Liver (tissue), 9 donors: ENCODE data around the gene KCNK10. TPM values are rescaled to one million over a fixed set of nuclear protein-coding genes. Genes with fewer than 3 reads are reported as not detected.

Source experiments
- DNase-seq: peaks from one replicate; pipeline ENCODE4 v3.0.0-alpha.2; 2017; ENCODE audit warnings: low spot score
- H3K27ac ChIP-seq, 2 donors: one replicate each; pipeline ENCODE4 v1.7.0; 2013; ENCODE audit warnings: inconsistent platforms in 2 of 2, low read length in 2 of 2, control low read depth in 1 of 2, low read depth in 1 of 2, mild to moderate bottlenecking in 1 of 2
- H3K27me3 ChIP-seq, 4 donors: one replicate each; pipeline versions ENCODE4 v1.6.1 to v1.7.0; 2013; ENCODE audit warnings: low read length in 3 of 4, inconsistent platforms in 1 of 4, mild to moderate bottlenecking in 1 of 4, moderate library complexity in 1 of 4; ENCODE audit not compliant: control insufficient read depth in 4 of 4, insufficient read depth in 4 of 4
- H3K36me3 ChIP-seq, 4 donors: one replicate each; pipeline versions ENCODE4 v1.6.1 to v1.7.0; 2013; ENCODE audit warnings: low read length in 3 of 4, mild to moderate bottlenecking in 3 of 4, low read depth in 1 of 4, moderate library complexity in 1 of 4; ENCODE audit not compliant: control insufficient read depth in 4 of 4, insufficient read depth in 3 of 4
- H3K4me1 ChIP-seq, 4 donors: one replicate each; pipeline versions ENCODE4 v1.6.1 to v1.7.0; 2013; ENCODE audit warnings: low read length in 3 of 4, mild to moderate bottlenecking in 3 of 4, moderate library complexity in 1 of 4; ENCODE audit not compliant: control insufficient read depth in 4 of 4, insufficient read depth in 4 of 4
- H3K4me3 ChIP-seq, 3 donors: one replicate each; pipeline versions ENCODE4 v1.6.1 to v1.7.0; 2013; ENCODE audit warnings: low read length in 3 of 3, control low read depth in 1 of 3, low read depth in 1 of 3, mild to moderate bottlenecking in 1 of 3
- H3K9ac ChIP-seq, 2 donors: one replicate each; pipeline ENCODE4 v1.7.0; 2013; ENCODE audit warnings: low read length in 2 of 2, mild to moderate bottlenecking in 2 of 2, moderate library complexity in 2 of 2, control low read depth in 1 of 2, low read depth in 1 of 2
- H3K9me3 ChIP-seq, 4 donors: one replicate each; pipeline versions ENCODE4 v1.6.1 to v1.7.0; 2013; ENCODE audit warnings: low read length in 3 of 4; ENCODE audit not compliant: control insufficient read depth in 4 of 4
- ATF3 ChIP-seq: IDR thresholded peaks from 2 replicates; pipeline ENCODE4 v1.6.1; 2016; ENCODE audit warnings: antibody characterized with exemption
- CTCF ChIP-seq: fragments of 150-350 bp; IDR thresholded peaks from 2 replicates; pipeline ENCODE4 v1.5.1; 2017; ENCODE audit warnings: improper control_type of control experiment, low read depth, low read length; ENCODE audit not compliant: missing input control
- EGR1 ChIP-seq, 2 donors: IDR thresholded peaks; 2 replicates each; pipeline ENCODE4 v1.6.1; 2016 to 2018; ENCODE audit warnings: antibody characterized with exemption in 2 of 2, low read depth in 2 of 2
- FOXA1 ChIP-seq: IDR thresholded peaks from 2 replicates; pipeline ENCODE4 v1.6.1; 2016; ENCODE audit warnings: antibody characterized with exemption
- FOXA2 ChIP-seq: IDR thresholded peaks from 2 replicates; pipeline ENCODE4 v1.6.1; 2016; ENCODE audit warnings: antibody characterized with exemption
- GABPA ChIP-seq, 2 donors: IDR thresholded peaks in 1 of 2; conservative IDR thresholded peaks in 1 of 2; 2 replicates each; pipeline ENCODE4 v1.6.1; 2016; ENCODE audit warnings: antibody characterized with exemption in 2 of 2, mild to moderate bottlenecking in 1 of 2, moderate library complexity in 1 of 2
- HNF4A ChIP-seq, 2 donors: conservative IDR thresholded peaks; 2 replicates each; pipeline ENCODE4 v1.6.1; 2016; ENCODE audit warnings: antibody characterized with exemption in 2 of 2, mild to moderate bottlenecking in 2 of 2
- HNF4G ChIP-seq: IDR thresholded peaks from 2 replicates; pipeline ENCODE4 v1.6.1; 2016; ENCODE audit warnings: antibody characterized with exemption
- JUND ChIP-seq, 2 donors: IDR thresholded peaks; 2 replicates each; pipeline ENCODE4 v1.6.1; 2016; ENCODE audit warnings: antibody characterized with exemption in 2 of 2
- MAX ChIP-seq: IDR thresholded peaks from 2 replicates; pipeline ENCODE4 v1.6.1; 2016; ENCODE audit warnings: antibody characterized with exemption
- NR2F2 ChIP-seq: IDR thresholded peaks from 2 replicates; pipeline ENCODE4 v1.6.1; 2016; ENCODE audit warnings: antibody characterized with exemption
- RAD21 ChIP-seq, 2 donors: IDR thresholded peaks; 2 replicates each; pipeline ENCODE4 v1.6.1; 2016; ENCODE audit warnings: antibody characterized with exemption in 2 of 2, mild to moderate bottlenecking in 2 of 2
- REST ChIP-seq: IDR thresholded peaks from 2 replicates; pipeline ENCODE4 v1.6.1; 2016; ENCODE audit warnings: antibody characterized with exemption, mild to moderate bottlenecking
- RXRA ChIP-seq, 2 donors: IDR thresholded peaks; 2 replicates each; pipeline ENCODE4 v1.6.1; 2017 to 2018; ENCODE audit warnings: antibody characterized with exemption in 2 of 2, mild to moderate bottlenecking in 1 of 2
- SP1 ChIP-seq: IDR thresholded peaks from 2 replicates; pipeline ENCODE4 v1.6.1; 2018; ENCODE audit warnings: antibody characterized with exemption, mild to moderate bottlenecking
- TAF1 ChIP-seq: conservative IDR thresholded peaks from 2 replicates; pipeline ENCODE4 v1.6.1; 2016; ENCODE audit warnings: antibody characterized with exemption, mild to moderate bottlenecking
- YY1 ChIP-seq: IDR thresholded peaks from 2 replicates; pipeline ENCODE4 v1.6.1; 2016; ENCODE audit warnings: antibody characterized with exemption, mild to moderate bottlenecking
- ZBTB33 ChIP-seq: IDR thresholded peaks from 2 replicates; pipeline ENCODE4 v1.6.1; 2016; ENCODE audit warnings: antibody characterized with exemption
- WGBS: extraction: QIAGEN DNeasy Blood & Tissue Kit; methylation state at CpG from one replicate; pipeline ENCODE4 v1.1.7; 2013; 5-methylcytosine and 5-hydroxymethylcytosine counted together
- polyA plus RNA-seq, 2 donors: library from polyadenylated mRNA; stranded (reverse) in 1 of 2; unstranded in 1 of 2; fragments of 200-250 nt in 1 of 2; fragments of >200 nt in 1 of 2; fragmentation: Nextera tagmentation in 1 of 2; extraction: Ambion mirVana in 1 of 2; gene quantifications; one replicate each; pipeline versions ENCODE4 v1.2.1 to v1.2.3, GENCODE V29; 2013 to 2015
- total RNA-seq, 2 donors: library from RNA; depleted of rRNA; stranded (reverse); fragments of >200 nt; gene quantifications; one replicate each; pipeline ENCODE4 v1.2.3, GENCODE V29; 2014
- donor health status: healthy.
- donor health status: healthy.
- donor health status: healthy.
- donor health status: healthy.
- donor health status: healthy.

Gene KCNK10
- total and polyA plus RNA-seq, 4 donors = 0.05 TPM; not detected in 3

GRCh38 chr14:88232771-88233170 is 90.3 kb downstream of the KCNK10 start (continued):
- TF ChIP-seq REST (no peak), SP1 (no peak), RAD21 (IDR thresholded peaks at IDR 0.05) (no peak), TAF1 (no peak), HNF4G (no peak)

GRCh38 chr14:88231603-88232002 is 91.5 kb downstream of the KCNK10 start:
- Histone ChIP-seq H3K9me3 (peaks cover 0 to 3% (median 0%) of the 10 kb centered on the region in 4 donors), H3K9ac (no peak overlapping the region), H3K27ac (no peak overlapping the region), H3K36me3 (no peaks in the 10 kb centered on the region), H3K27me3 (no peaks in the 10 kb centered on the region), H3K4me1 (no peaks in the 10 kb centered on the region), H3K4me3 (no peak overlapping the region)
- 86% methylated on average over 5 of the region's 5 CpGs for WGBS
- TF ChIP-seq YY1 = no peak
- TF ChIP-seq FOXA1 = no peak
- no peak for TF ChIP-seq FOXA2
- no peak for TF ChIP-seq ZBTB33
- TF ChIP-seq HNF4G = no peak
- no peak for TF ChIP-seq SP1
- TF ChIP-seq RXRA (IDR thresholded peaks at IDR 0.05) = no peak
- no peak for TF ChIP-seq EGR1 (IDR thresholded peaks at IDR 0.05; ENCODE audit: low read depth in 2 of 2)
- no peak for TF ChIP-seq RAD21 (IDR thresholded peaks at IDR 0.05)
- no peak for TF ChIP-seq HNF4A (conservative IDR thresholded peaks at IDR 0.05)
- no peak for TF ChIP-seq CTCF
- TF ChIP-seq TAF1 = no peak
- TF ChIP-seq MAX = no peak
- no peak for TF ChIP-seq REST
- no peak for TF ChIP-seq GABPA (IDR thresholded peaks at IDR 0.05 in 1 of 2, conservative IDR thresholded peaks at IDR 0.05 in 1 of 2)
- no peak for TF ChIP-seq JUND (IDR thresholded peaks at IDR 0.05)
- TF ChIP-seq ATF3 = no peak
- no peak for TF ChIP-seq NR2F2
- DNase-seq = no peak
